Activated gamma-delta T cell treated with anti-CD3 and anti-CD28 coated beads, Interleukin-2, amount 50 U/mL, for 16 hours (primary cell): ENCODE measurements around the gene CYP24A1.

Experiments
- DNase-seq: peaks from one replicate; pipeline ENCODE4 v3.0.0-alpha.2; 2020; ENCODE audit warnings: low read depth

Gene CYP24A1

GRCh38 chr20:54111460-54111859 is 62.3 kb downstream of the CYP24A1 start:
- no peak for DNase-seq

GRCh38 chr20:54110457-54110856 is 63.3 kb downstream of the CYP24A1 start:
- DNase-seq = no peak

- no peak for DNase-seq
Observed at GRCh38 chr20:54110041-54110440, 63.7 kb downstream of the CYP24A1 start.

- no peak for DNase-seq
Observed at GRCh38 chr20:54108817-54109216, 65.0 kb downstream of the CYP24A1 start.

- no peak for DNase-seq
Observed at GRCh38 chr20:54108326-54108642, 65.5 kb downstream of the CYP24A1 start.

- no peak for DNase-seq
Observed at GRCh38 chr20:54107600-54108325, 66.0 kb downstream of the CYP24A1 start.

- no peak for DNase-seq
Observed at GRCh38 chr20:54107181-54107580, 66.6 kb downstream of the CYP24A1 start.

GRCh38 chr20:54106162-54106561 is 67.6 kb downstream of the CYP24A1 start:
- DNase-seq = no peak

GRCh38 chr20:54105653-54106052 is 68.1 kb downstream of the CYP24A1 start:
- no peak for DNase-seq

GRCh38 chr20:54104781-54105180 is 69.0 kb downstream of the CYP24A1 start:
- DNase-seq = no peak

- DNase-seq = no peak
Observed at GRCh38 chr20:54103762-54104600, 69.8 kb downstream of the CYP24A1 start.
